HG03439 (cell line): ENCODE results near the gene PTPRR.

Source experiments
- ATAC-seq: cut with Tn5 transposase; IDR thresholded peaks from one replicate; pipeline ENCODE4 v1.9.1; 2021; ENCODE audit warnings: mild to moderate bottlenecking, moderate library complexity; ENCODE audit not compliant: unreplicated experiment

Gene PTPRR

GRCh38 chr12:70920251-70920851, at the start of gene PTPRR:
TSS of gene PTPRR (minus strand) at chr12:70920738. CDS start at chr12:70920390, 348 bp downstream.
- no peak for ATAC-seq

GRCh38 chr12:70966996-70967790, 46.7 kb upstream of the PTPRR start:
- no peak for ATAC-seq

- no peak for ATAC-seq
Measured at GRCh38 chr12:70966046-70966445, 45.5 kb upstream of the PTPRR start.

- ATAC-seq, result no peak
Measured at GRCh38 chr12:70964867-70965510, 44.5 kb upstream of the PTPRR start.

- no peak for ATAC-seq
Measured at GRCh38 chr12:70963081-70963660, 42.6 kb upstream of the PTPRR start.

DNA sequence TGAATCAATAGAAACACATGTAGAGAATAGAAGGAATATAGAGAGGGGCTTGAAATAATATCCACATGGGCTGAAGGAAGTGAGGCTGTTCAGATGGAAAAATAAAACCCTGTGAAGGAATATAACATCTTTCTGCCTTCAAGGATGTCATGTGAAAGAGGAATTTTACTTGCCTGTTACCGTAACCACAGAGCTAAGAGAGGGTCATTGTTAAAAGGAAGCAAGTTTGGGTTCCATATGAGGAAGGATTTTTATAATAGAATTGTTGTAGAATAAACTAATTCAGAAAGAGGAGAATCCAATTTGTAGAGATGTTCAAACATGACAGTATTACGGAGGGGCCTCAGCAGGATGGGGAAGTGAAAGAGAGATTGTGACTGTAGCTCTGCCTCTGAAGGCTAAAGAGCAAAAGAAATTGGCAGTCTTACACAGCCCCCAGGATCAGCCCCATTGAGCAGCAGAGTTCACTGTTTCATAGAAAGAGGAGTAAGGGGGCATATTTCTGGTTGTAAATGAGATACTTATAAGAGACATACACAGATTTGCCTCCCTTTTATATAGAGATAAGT, 41.8 kb upstream of the PTPRR start:
- no peak for ATAC-seq

GRCh38 chr12:70960484-70960883, 39.9 kb upstream of the PTPRR start:
- ATAC-seq, result no peak

DNA sequence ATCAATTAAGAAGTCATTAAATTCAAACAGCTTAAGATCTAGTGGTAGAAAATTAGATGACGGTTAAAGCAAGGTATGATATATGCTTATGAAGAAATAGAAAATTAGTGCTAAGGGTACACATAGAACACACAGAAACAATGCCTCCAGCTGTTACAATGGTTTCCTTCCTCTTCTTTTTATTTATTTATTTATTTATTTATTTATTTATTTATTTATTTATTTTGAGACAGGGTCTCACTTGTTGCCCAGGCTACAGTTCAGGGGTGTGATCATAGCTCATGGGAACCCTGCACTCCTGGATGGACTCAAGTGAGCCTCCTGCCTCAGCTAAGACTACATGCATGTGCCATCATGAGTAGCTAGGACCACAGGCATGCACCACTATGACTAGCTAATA, 34.9 kb upstream of the PTPRR start:
- no peak for ATAC-seq

DNA sequence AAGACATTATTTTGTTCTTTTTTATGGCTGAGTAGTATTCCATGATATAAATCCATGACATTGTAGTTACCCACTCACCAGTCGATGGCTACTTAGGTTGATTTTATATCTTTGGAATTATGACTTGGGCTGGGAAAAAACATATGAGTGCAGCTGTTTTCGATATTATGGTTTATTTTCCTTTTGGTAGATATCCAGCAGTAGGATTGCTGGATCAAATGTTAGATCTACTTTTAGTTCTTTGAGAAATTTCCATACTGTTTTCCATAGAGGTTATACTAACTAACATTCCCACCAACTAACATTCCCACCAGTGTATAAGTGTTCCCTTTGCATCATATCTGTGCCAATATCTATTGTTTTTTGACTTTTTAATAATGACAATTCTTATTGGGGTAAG, 29.9 kb upstream of the PTPRR start:
- no peak for ATAC-seq

DNA sequence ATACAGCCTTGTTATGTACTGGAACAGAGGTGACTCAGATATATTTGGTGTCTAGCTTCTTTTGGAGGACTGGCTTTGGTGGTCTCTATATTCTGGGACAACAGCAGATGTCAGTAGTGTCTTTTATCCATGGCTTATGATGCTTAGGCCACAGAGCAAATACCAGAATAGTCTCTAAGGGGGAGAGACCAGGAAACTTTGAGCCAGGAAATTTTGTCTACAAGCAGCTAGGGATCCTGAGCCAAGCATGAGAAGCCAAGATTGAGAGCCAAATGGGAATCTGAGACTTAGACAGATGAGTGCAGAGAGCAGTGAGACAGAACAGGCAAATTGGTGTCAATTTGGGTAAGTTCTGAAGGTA, 28.4 kb upstream of the PTPRR start:
- no peak for ATAC-seq

GRCh38 chr12:70948236-70948975, 27.9 kb upstream of the PTPRR start:
- ATAC-seq, result no peak

DNA sequence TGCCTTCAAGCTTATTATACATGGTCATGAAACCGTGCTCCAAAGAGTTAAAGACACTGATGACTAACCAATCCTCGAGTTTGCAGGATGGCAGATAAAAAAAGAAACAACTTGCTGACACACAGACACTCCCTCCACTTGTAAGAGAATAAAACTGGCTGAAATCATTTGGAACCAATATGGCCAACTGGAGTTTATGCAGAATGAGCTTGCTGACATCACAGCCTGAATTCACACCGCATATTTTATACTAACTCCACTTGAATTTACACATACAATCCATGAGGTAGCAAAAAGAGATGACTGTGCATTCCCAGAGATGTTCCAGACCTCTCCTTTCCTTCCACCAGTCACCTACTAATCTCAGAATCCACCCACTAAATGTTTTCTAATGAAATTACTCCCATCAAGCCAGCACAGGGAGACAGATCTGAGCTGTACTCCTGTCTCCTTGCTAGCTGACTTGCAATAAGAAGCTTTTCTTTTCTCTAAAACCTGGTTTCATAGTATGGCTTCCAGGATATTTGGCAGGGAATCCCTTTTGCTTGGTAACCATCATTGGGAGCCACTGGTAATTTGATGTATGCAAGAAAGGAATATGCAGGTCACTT, 15.8 kb upstream of the PTPRR start:
- ATAC-seq, result no peak

DNA sequence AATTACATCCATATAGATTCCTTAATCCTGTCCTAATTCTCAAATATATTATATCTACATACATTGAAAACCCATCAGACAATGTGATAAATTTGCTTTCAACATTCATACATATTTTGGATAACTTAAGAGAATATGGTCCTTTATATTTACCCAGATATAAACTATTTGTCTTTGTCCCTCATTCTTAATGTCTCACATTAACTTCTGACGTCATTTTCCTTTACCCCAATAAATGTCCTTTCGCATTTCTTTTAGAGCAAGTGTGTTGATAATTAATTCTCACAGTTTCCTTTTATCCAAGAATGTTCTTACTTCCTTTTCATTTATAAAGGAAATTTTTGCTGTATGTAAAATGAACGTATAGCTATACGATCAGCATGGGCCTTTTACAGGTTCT, 12.6 kb upstream of the PTPRR start:
- ATAC-seq, result no peak

DNA sequence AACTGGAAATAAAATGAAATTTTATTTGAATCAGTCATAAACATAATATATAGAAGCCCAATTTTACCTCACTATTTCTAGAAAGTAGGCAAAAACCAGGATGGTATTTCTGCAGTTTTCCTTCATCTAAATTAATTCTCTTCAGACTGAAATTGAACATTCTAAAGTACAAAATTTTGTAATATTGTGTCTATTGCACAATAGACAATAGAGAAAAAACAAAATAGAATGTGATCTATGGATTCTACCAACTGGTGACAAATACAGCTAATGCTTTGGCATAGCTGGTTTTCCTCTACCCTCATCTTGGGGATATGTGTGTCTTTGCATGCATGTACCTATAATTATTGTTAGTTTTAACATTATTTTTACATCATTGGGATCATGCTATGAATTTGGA, 8.5 kb upstream of the PTPRR start:
- no peak for ATAC-seq

DNA sequence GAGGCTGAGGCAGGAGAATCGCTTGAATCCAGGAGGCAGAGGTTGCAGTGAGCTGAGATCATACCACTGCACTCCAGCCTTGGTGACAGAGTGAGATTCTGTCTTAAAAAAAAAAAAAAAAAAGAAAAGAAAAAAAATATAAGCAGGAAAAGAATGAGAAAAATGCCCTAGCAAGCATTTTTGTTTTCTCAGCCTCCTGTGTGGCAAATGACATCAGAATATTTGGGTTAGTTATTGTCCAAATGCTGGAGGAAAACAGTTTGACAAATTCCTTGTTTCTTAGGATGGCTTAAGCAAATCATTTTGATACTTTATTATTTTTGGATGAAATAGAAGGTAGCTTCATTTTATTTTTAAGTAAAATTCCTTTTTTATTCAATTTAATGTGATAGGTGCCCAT, 7.5 kb upstream of the PTPRR start:
- ATAC-seq, result no peak

GRCh38 chr12:70927356-70927755, 6.8 kb upstream of the PTPRR start:
- ATAC-seq, result no peak

DNA sequence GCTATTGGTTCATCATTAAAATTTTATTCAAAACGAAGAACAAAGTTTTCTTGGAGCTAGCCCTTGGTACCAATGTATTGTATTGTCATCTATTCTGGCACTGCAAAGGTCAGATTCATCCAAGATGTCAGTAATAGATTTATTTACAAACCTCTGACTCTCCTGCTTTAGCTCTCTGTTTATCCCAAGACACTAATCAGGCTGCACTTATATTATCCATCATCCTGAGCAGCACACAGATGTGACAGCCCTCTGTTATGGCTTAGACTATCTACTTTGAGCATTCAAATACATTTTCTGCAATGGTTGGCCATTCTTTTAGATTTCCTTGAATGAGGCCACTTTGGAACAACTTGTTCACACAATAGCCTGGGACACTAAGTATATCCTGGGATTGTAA, 5.0 kb upstream of the PTPRR start:
- ATAC-seq, result no peak

- ATAC-seq, result no peak
Measured at GRCh38 chr12:70920891-70921290, 353 bp upstream of the PTPRR start.

DNA sequence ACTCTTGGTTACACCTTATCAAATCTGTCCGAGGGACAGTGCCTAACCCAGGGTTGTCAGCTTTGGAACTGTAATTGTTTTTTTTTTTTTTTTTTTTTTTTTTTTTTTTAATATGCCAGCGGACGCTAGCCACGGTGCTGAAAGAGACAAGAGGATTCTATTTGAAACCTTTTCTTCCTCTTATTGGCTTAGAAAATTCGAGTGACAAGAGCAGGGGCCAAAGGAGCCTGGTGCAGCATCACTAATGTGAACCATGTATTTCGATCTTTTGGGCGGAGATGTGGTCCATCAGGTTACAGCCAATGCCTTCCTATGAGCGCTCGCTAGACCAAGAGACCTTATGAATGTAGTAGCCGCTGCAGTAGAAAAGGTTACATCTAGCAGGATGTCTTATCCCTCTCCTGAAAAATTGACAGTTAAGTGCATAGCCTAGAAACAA, 922 bp downstream of the PTPRR start:
- ATAC-seq, result no peak

DNA sequence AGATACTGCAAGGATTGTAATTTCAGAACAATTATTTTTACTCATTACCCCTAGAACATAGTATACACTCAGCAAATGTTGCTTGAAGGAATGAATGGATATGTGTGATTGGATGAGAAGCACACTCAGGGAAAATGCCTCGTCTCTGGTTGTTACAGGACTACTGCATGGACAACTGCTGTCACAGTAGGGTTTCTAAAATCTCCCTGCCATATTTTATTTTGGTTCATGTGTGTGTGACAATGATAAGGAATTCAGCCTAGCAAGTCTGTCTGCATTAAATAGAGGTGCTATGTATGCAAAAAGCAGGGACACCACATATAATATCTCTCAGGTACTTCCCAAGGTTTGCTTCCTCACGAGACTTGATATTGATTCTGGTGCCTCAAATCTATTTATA, 1.4 kb downstream of the PTPRR start:
- no peak for ATAC-seq
